Erythroblast (primary cell): Measurements from ENCODE around the gene NCKAP5.

Experiments
- GATA1 ChIP-seq: IDR thresholded peaks from 2 replicates; pipeline ENCODE4 v1.6.1; 2011; ENCODE audit warnings: low read depth, mild to moderate bottlenecking, control low read depth, low read length, moderate library complexity
- POLR2A ChIP-seq: IDR thresholded peaks from 2 replicates; pipeline ENCODE4 v1.6.1; 2011; ENCODE audit warnings: mild to moderate bottlenecking, low read length

GRCh38 chr2:133561045-133561852 lies 7.0 kb downstream of the NCKAP5 start:
- TF ChIP-seq POLR2A (no peak), GATA1 (no peak)
